Measurements from ENCODE around the gene FER1L5.

DNA sequence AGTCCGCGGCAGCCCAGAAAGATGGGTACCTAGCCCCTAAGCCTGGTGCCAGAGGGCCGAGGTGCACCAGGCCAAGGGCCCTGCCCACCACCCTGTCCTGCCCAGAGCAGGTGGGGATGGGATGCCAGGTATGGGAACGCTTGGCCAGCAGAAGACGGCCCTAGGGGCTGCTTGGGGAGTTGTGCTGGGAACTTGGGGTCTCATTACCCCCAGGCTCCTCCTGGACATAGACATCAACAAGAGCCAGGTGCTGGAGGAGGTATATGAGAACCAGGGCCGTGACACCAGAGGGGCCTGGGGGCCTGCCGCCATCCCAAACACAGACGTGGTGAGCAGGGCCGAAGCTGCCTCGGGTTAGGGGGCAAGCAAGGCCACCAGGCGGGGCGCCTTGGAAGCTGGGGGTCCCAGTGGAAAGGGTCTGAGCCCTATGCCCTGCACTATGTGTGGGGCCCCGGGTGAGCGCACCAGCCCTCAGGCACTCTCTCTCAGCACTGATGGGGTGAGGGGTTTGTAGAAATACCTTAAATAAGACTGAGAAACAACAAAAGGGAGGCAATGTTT is 46.9 kb downstream of the FER1L5 start:
- no peak for TF ChIP-seq POLR2AphosphoS5 (IDR thresholded peaks at IDR 0.05; ENCODE audit: low read depth)
- TF ChIP-seq, protein P1, sequence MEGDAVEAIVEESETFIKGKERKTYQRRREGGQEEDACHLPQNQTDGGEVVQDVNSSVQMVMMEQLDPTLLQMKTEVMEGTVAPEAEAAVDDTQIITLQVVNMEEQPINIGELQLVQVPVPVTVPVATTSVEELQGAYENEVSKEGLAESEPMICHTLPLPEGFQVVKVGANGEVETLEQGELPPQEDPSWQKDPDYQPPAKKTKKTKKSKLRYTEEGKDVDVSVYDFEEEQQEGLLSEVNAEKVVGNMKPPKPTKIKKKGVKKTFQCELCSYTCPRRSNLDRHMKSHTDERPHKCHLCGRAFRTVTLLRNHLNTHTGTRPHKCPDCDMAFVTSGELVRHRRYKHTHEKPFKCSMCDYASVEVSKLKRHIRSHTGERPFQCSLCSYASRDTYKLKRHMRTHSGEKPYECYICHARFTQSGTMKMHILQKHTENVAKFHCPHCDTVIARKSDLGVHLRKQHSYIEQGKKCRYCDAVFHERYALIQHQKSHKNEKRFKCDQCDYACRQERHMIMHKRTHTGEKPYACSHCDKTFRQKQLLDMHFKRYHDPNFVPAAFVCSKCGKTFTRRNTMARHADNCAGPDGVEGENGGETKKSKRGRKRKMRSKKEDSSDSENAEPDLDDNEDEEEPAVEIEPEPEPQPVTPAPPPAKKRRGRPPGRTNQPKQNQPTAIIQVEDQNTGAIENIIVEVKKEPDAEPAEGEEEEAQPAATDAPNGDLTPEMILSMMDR (IDR thresholded peaks at IDR 0.05; ENCODE audit: insufficient read depth, low read length), result no peak

All from HL-60 (cell line).